Fibroblast of mammary gland (primary cell): Measurements from ENCODE around the gene GATA1.

ENCODE experiments used
- DNase-seq: peaks from one replicate; pipeline ENCODE4 v3.0.0-alpha.2; 2010; ENCODE audit warnings: low read depth
- H3K4me3 ChIP-seq: 2 replicates; pipeline ENCODE4 v1.5.1; 2011; ENCODE audit warnings: low read depth, mild to moderate bottlenecking, low read length, moderate library complexity; ENCODE audit not compliant: control insufficient read depth
- TF ChIP-seq, protein P1 (sequence below): conservative IDR thresholded peaks from 2 replicates; pipeline ENCODE4 v1.5.1; 2011; ENCODE audit warnings: low read depth, low read length, inconsistent platforms; ENCODE audit not compliant: control insufficient read depth, insufficient read depth

GATA1 gene

DNA sequence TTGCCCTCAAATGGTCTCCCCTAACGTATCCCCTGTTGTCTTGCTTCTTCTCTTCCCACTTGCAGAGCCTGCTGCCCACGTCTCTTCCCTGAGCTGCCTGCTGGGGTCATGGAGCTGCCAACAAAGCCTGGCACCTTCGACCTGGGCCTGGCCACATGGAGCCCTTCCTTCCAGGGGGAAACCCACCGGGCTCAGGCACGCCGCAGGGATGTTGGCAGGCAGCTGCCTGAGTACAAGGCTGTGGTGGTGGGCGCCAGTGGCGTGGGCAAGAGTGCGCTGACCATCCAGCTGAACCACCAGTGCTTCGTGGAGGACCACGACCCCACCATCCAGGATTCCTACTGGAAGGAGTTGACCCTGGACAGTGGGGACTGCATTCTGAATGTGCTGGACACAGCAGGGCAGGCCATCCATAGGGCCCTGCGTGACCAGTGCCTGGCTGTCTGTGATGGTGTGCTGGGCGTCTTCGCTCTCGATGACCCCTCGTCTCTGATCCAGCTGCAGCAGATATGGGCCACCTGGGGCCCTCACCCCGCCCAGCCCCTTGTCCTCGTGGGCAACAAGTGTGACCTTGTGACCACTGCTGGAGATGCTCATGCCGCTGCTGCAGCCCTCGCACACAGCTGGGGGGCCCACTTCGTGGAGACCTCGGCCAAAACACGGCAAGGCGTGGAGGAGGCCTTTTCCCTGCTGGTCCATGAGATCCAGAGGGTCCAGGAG, 42.8 kb downstream of the GATA1 start:
- DNase-seq, result no peak
- H3K4me3 ChIP-seq, result no peak overlapping the region
- TF ChIP-seq, protein P1, sequence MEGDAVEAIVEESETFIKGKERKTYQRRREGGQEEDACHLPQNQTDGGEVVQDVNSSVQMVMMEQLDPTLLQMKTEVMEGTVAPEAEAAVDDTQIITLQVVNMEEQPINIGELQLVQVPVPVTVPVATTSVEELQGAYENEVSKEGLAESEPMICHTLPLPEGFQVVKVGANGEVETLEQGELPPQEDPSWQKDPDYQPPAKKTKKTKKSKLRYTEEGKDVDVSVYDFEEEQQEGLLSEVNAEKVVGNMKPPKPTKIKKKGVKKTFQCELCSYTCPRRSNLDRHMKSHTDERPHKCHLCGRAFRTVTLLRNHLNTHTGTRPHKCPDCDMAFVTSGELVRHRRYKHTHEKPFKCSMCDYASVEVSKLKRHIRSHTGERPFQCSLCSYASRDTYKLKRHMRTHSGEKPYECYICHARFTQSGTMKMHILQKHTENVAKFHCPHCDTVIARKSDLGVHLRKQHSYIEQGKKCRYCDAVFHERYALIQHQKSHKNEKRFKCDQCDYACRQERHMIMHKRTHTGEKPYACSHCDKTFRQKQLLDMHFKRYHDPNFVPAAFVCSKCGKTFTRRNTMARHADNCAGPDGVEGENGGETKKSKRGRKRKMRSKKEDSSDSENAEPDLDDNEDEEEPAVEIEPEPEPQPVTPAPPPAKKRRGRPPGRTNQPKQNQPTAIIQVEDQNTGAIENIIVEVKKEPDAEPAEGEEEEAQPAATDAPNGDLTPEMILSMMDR, result no peak

DNA sequence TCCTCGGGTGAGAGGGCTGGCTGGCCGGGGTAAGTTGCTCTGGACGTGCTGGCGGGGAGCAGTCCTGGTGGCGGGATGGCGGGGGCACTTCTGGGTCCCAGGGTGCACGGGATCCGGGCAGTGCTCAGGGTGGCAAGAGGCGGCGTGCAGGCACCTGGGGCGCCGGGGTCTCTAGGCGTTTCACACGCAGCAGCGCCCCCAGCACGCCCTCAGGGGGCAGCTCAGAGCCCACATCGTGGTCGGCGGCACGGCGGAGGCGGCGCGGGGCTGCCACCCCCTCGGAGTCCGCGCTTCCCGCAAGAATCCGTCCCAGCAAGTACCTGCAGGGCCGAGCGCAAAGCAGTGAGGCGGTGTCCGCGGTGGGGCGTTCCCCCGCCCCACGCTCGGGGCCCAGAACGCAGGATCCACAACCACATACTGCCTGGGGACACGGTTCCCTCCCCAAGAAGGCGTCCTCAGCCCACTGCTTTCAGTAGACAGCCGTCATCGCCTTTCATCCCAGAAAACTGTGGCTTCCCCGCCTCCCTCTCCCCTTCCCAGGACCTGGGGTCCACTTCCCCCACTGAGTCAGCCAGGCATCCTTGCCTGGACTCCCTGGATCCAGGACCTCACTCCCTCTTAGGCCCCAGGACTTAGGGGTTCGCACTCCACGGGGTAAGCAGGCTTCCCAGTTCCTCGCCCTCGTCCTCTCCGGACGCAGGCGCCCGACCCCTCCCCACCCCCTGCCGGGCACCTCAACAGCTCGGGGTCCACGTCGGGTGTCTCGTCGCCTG, 44.9 kb downstream of the GATA1 start:
- H3K4me3 ChIP-seq, result no peak overlapping the region
- TF ChIP-seq, protein P1, result no peak
- DNase-seq, result no peak

DNA sequence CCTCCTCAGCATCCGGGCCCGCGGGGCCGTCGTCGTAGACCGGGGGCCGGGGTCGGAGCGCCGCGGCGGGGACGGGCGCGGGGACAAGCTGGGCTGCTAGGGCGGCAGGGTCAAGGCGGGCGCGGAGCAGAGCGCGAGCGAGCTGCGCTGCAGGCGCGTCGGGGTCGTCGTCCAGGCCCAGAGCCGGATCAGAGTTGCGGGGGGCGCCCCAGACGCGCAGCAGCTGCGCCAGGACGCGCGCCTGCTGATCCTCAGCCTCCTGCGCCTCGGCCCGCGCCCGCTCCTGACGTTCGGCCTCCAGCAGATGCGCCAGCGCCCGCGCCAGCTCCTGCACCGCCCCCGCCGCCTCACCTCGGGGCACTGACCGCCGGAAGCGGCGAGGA, 45.5 kb downstream of the GATA1 start:
- no peak overlapping the region for H3K4me3 ChIP-seq
- TF ChIP-seq, protein P1, result no peak
- no peak for DNase-seq

DNA sequence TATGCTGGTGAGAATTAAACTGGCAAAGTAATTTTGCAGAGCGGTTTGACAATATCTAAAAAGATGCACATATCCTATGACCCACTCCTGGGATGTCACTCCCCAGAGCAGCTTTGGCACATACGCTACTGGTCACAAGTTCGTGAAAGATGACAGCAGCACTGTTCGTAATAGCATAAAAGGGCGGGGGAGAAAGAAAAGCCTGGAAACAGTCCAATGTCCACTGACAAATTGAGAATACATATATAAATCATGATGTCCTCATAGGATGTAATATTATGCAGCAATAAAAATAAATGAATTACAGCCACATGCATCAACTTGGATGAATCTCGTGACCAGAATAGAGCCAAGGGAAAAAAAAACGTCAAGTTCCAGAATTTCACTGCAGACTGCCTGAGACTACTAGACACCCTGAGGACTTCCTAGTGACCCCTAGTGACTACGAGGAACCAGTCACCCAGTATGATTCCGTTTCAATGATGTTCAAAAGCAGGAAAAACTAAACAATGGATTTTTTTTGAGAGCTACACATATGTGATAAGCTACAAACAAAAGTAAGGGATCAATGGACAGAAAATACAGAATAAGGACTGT, 47.2 kb downstream of the GATA1 start:
- TF ChIP-seq, protein P1, result no peak
- H3K4me3 ChIP-seq, result no peak overlapping the region
- DNase-seq, result no peak

- no peak for DNase-seq
- TF ChIP-seq, protein P1, result no peak
- H3K4me3 ChIP-seq, result no peak overlapping the region
These were observed 48.0 kb downstream of the GATA1 start for GRCh38 chrX:48834383-48834709.

DNA sequence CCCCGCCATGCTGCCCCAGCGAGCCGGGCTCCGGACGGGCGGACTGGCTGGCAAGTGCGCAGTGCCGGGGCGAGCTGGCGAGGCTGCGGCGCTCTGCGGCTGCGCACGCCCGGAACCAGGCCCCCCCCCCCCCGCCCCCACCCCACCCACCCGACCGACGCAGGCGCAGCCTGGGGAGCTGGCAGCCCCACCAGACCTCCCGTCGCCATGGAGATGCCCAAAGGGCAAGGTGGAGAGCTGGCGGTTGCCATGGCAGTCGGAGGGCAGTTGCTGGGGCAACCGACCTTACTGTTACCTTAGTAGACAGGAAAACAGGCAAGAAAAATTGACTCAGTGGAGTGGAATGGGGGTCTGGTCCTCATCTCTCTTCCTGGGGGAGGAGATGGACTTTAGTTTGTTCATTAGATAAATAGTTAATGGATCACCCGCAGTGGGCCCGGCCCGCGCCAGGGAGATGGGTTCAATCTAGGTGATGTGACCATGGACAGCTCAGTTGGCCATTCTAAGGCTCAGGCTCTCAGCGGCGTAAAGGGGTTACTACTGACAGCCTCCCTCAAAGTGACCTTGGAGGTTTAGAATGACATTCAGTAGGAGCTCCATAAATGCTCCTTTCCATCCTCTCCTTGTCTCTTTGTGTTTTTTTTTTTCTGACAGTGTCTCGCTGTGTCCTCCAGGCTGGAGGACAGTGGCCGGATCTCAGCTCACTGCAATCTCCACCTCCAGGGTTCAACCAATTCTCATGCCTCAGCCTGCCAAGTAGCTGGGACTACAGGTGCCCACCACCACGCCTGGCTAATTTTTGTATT, 49.3 kb downstream of the GATA1 start, which contains the start of gene PCSK1N:
Gene PCSK1N (minus strand): TSS at position 87 of the 806 bp plus-strand sequence. CDS start 78 bp downstream, at position 9.
- TF ChIP-seq, protein P1, result no peak
- H3K4me3 ChIP-seq, result no peak within 1 kb of the TSS
- DNase-seq, result no peak
